ENCODE measurements around the gene KCND3. TPM values are rescaled to one million over a fixed set of nuclear protein-coding genes. Genes with fewer than 3 reads are reported as not detected.

The KCND3 gene
- total and polyA plus RNA-seq, 2 experiments from 2014 or later: 0.16 to 0.33 TPM

- Histone ChIP-seq H3K4me3 (no peak overlapping the region), H3K27ac (no peak overlapping the region), H3K36me3 (peaks cover 4% of the 10 kb centered on the region), H3K9me3 (ENCODE audit: low read depth) (no peaks in the 10 kb centered on the region), H3K27me3 (no peaks in the 10 kb centered on the region), H3K4me1 (ENCODE audit: low read depth) (peaks cover 31% of the 10 kb centered on the region)
- TF ChIP-seq CTCF (IDR thresholded peaks at IDR 0.05; ENCODE audit: low read depth, low read length): no peak
- DNase-seq (ENCODE audit: low read depth in 1 of 2, low spot score in 1 of 2): no peak
Measured at GRCh38 chr1:111731956-111732355, 257.5 kb downstream of the KCND3 start.

DNA sequence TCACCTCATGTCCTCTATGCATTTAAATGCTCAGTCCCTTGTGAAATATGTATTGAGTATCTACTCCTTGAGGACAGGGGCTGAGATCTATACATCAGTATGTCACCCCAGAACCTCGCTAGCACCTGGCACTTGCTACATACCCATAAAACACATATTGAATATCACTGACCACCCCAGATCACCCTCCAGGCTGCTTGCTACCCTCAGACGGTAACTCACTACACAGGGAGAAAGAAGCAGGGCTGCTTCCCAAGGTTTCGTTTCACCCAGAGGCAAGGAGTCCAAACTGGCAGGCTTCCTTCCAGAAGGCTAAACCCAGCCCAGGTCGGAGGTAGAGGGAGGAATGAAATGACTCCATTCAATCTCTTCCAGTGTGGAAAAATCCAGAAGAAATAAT, 258.8 kb downstream of the KCND3 start:
- no peak for DNase-seq (ENCODE audit: low read depth in 1 of 2, low spot score in 1 of 2)
- no peaks in the 10 kb centered on the region for H3K9me3 ChIP-seq (ENCODE audit: low read depth)
- TF ChIP-seq CTCF (IDR thresholded peaks at IDR 0.05; ENCODE audit: low read depth, low read length): no peak
- no peaks in the 10 kb centered on the region for H3K27me3 ChIP-seq
- no peak overlapping the region for H3K4me3 ChIP-seq
- H3K27ac ChIP-seq: peak overlapping the region; percentile 85
- H3K36me3 ChIP-seq: peaks cover 4% of the 10 kb centered on the region
- peaks cover 20% of the 10 kb centered on the region for H3K4me1 ChIP-seq (ENCODE audit: low read depth)

DNA sequence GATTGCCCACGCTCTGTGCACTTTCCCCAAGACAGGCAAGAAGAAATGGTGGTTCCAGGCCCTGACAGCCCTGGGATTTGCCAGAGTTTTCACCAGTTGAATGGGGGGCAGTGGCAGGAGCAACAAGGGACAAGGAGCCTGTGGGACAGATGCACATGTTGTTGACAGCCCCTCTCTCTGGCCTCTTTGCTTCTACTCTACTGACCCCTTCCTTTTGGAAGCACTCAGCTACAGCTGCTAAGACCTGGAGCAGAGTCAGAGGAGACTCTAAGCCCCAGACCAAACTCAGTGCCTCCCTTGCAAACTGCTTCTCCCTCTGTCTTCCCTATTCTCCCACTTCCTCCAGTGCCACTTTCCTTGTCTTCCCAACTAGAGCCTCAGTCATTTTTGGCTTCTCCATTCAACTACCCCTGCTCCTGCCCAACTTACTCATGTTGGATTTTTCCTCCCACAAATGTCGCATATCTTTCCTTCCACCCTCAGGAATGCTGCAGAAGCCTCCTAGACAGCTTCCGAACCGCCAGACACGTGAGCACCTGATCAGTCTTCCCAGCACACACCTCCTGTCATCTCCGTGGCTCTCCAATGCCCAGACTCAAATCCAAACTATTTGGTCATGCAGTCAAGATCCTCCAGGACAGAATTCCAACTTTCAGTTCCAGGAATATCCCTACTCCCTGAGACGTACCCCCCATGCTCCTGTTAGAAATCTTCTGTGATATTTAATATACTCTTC, 259.4 kb downstream of the KCND3 start:
- no peak for TF ChIP-seq CTCF (IDR thresholded peaks at IDR 0.05; ENCODE audit: low read depth, low read length)
- no peak overlapping the region for H3K4me3 ChIP-seq
- H3K27me3 ChIP-seq: no peaks in the 10 kb centered on the region
- peak in 1 of 2 donors; percentile 24 for DNase-seq (ENCODE audit: low read depth in 1 of 2, low spot score in 1 of 2)
- peaks cover 4% of the 10 kb centered on the region for H3K36me3 ChIP-seq
- H3K27ac ChIP-seq: peak overlapping the region; percentile 85
- H3K4me1 ChIP-seq (ENCODE audit: low read depth): peaks cover 24% of the 10 kb centered on the region
- no peaks in the 10 kb centered on the region for H3K9me3 ChIP-seq (ENCODE audit: low read depth)

DNA sequence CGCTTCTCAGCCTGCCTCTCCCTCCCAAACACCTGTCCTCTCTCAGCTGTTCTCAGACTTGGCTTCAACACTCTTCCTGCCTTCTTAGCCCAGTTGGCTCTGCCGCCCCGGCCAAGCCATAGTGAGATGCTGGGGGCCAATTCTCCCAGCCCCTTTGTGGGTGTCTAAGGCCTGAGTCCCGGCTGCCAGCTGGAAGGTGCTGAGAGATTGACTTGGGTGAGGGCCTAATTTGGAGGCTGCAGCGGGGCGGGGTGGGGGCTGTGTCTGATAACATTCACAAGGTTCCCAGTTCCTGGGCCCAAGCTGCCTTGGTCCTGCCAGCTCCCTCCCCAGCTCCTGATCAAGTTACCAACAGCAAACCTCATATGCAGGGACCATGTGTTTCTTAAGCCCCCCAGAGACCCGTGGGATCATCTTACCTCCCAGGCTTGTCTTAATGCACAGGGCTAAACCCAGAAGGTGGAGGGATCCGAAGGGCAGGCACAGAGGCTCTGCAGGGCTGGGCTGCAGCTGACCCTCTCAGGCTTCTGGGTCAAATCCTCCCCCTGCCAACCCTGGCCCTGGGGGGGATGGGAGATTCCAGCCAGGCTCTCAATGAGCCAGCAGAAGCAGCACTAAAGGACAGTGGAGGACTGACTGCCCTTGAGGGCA, 260.1 kb downstream of the KCND3 start:
- Histone ChIP-seq H3K4me3 (no peak overlapping the region), H3K36me3 (peaks cover 4% of the 10 kb centered on the region), H3K9me3 (ENCODE audit: low read depth) (no peaks in the 10 kb centered on the region), H3K4me1 (ENCODE audit: low read depth) (peaks cover 30% of the 10 kb centered on the region), H3K27me3 (no peaks in the 10 kb centered on the region), H3K27ac (peak overlapping the region; percentile 85)
- DNase-seq (ENCODE audit: low read depth in 1 of 2, low spot score in 1 of 2): peak in 1 of 2 donors; percentile 50
- TF ChIP-seq CTCF (IDR thresholded peaks at IDR 0.05; ENCODE audit: low read depth, low read length): no peak

- H3K27me3 ChIP-seq: no peaks in the 10 kb centered on the region
- H3K27ac ChIP-seq: peak overlapping the region; percentile 39
- peaks cover 4% of the 10 kb centered on the region for H3K36me3 ChIP-seq
- TF ChIP-seq CTCF (IDR thresholded peaks at IDR 0.05; ENCODE audit: low read depth, low read length): no peak
- DNase-seq (ENCODE audit: low read depth in 1 of 2, low spot score in 1 of 2): no peak
- H3K4me3 ChIP-seq: no peak overlapping the region
- H3K9me3 ChIP-seq (ENCODE audit: low read depth): no peaks in the 10 kb centered on the region
- peaks cover 30% of the 10 kb centered on the region for H3K4me1 ChIP-seq (ENCODE audit: low read depth)
Measured at GRCh38 chr1:111727056-111727455, 262.4 kb downstream of the KCND3 start.

Measured in cardiac muscle cell (in vitro differentiated cells and primary cell).